MM.1S (cell line): Measurements from ENCODE around the gene DLGAP3.

Experiments used
- EZH2 ChIP-seq: fragments of 300-600 bp; sonication (generic); optimal IDR thresholded peaks from 2 replicates; pipeline ENCODE3; 2017; ENCODE audit warnings: low read depth, mild to moderate bottlenecking, antibody characterized with exemption, low read length, mixed read lengths
- EZH2phosphoT487 ChIP-seq: fragments of 300-600 bp; sonication (generic); IDR thresholded peaks from 2 replicates; pipeline ENCODE4 v1.6.1; 2018; ENCODE audit warnings: antibody characterized with exemption, low read length
- TF ChIP-seq, protein P1 (sequence below): fragments of 300-600 bp; sonication (generic); IDR thresholded peaks from 2 replicates; pipeline ENCODE4 v1.5.1; 2016; ENCODE audit warnings: antibody characterized with exemption, low read length, mixed read lengths

DNA sequence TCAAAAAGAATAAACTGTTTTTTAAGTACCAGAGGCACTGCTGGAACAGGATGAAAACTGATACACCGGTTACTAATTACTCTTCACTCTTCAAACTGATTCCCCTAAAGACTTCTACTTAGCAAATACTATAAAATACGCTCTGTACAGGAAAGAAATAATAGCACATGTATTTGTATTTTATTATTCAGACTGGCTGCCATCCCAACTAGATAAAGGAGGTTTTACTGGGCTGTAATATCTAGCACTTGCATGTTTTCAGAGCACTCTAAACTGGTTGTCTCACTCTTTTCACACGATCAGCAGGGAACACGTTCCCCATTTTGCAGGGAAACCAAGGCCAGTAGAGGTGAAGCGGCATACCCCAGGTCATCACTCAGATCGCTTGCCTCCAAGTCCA is 79.1 kb downstream of the DLGAP3 start:
- TF ChIP-seq, protein P1, sequence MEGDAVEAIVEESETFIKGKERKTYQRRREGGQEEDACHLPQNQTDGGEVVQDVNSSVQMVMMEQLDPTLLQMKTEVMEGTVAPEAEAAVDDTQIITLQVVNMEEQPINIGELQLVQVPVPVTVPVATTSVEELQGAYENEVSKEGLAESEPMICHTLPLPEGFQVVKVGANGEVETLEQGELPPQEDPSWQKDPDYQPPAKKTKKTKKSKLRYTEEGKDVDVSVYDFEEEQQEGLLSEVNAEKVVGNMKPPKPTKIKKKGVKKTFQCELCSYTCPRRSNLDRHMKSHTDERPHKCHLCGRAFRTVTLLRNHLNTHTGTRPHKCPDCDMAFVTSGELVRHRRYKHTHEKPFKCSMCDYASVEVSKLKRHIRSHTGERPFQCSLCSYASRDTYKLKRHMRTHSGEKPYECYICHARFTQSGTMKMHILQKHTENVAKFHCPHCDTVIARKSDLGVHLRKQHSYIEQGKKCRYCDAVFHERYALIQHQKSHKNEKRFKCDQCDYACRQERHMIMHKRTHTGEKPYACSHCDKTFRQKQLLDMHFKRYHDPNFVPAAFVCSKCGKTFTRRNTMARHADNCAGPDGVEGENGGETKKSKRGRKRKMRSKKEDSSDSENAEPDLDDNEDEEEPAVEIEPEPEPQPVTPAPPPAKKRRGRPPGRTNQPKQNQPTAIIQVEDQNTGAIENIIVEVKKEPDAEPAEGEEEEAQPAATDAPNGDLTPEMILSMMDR = no peak
- TF ChIP-seq EZH2 (no peak), EZH2phosphoT487 (no peak)
